IMR-90 (cell line): ENCODE results near the gene RIN1. TPM values are rescaled to one million over a fixed set of nuclear protein-coding genes. Genes with fewer than 3 reads are reported as not detected.

ENCODE experiments used
- ATAC-seq: fragments of 200-7000 bp; cut with Tn5 transposase; 2 replicates; pipeline ENCODE4 v1.9.1; 2020; ENCODE audit warnings: low read depth, mild to moderate bottlenecking, moderate library complexity
- BruUV-seq: library from RNA; stranded (reverse); fragments of 400-500 nt; replicated peaks from 2 replicates; lab custom pipeline; 2021; lab: Mats Ljungman, UMichigan
- CTCF ChIA-PET: fragments of 300-600 bp; formaldehyde crosslinking; extraction: SDS; loops from one replicate; lab custom pipeline; 2021; ENCODE audit warnings: antibody characterized with exemption; lab: Yijun Ruan, JAX
- POLR2A ChIA-PET: fragments of 300-600 bp; sonication (Branson Sonifier 250); formaldehyde crosslinking; loops from one replicate; lab custom pipeline; 2022; ENCODE audit warnings: antibody characterized with exemption; ENCODE audit not compliant: unreplicated experiment; lab: Charles Lee
- DNase-seq: peaks from one replicate; pipeline ENCODE4 v3.0.0; 2013
- H2AFZ ChIP-seq: replicated peaks from 2 replicates; pipeline ENCODE3; 2013; ENCODE audit warnings: low read length, mild to moderate bottlenecking; ENCODE audit not compliant: poor library complexity
- H2AK5ac ChIP-seq: 2 replicates; pipeline ENCODE4 v1.6.1; 2013; ENCODE audit warnings: low read depth, low read length, inconsistent platforms
- H2AK9ac ChIP-seq: replicated peaks from 2 replicates; pipeline ENCODE3; 2013; ENCODE audit warnings: mild to moderate bottlenecking, low read depth, low read length, moderate library complexity; ENCODE audit not compliant: poor library complexity
- H2BK120ac ChIP-seq: 2 replicates; pipeline ENCODE4 v1.6.1; 2013; ENCODE audit warnings: low read depth, low read length, inconsistent platforms
- H2BK15ac ChIP-seq: 3 replicates; pipeline ENCODE4 v1.6.1; 2013; ENCODE audit warnings: low read depth, low read length, inconsistent platforms
- H2BK20ac ChIP-seq: 2 replicates; pipeline ENCODE4 v1.6.1; 2013; ENCODE audit warnings: low read depth, mild to moderate bottlenecking, inconsistent platforms, low read length, moderate library complexity
- H2BK5ac ChIP-seq: 2 replicates; pipeline ENCODE4 v1.6.1; 2013; ENCODE audit warnings: mild to moderate bottlenecking, low read depth, low read length, inconsistent platforms; ENCODE audit not compliant: poor library complexity, severe bottlenecking
- H3K14ac ChIP-seq: replicated peaks from 2 replicates; pipeline ENCODE4 v1.6.1; 2013; ENCODE audit warnings: low read depth, low read length, inconsistent platforms
- H3K18ac ChIP-seq: 2 replicates; pipeline ENCODE4 v1.6.1; 2013; ENCODE audit warnings: low read depth, low read length, control low read depth
- H3K23ac ChIP-seq: 2 replicates; pipeline ENCODE4 v1.6.1; 2013; ENCODE audit warnings: low read depth, low read length, inconsistent platforms
- H3K27ac ChIP-seq: 2 replicates; pipeline ENCODE4 v1.5.1; 2013; ENCODE audit warnings: mild to moderate bottlenecking, control low read depth, low read length; ENCODE audit not compliant: insufficient read depth
- H3K27me3 ChIP-seq: 2 replicates; pipeline ENCODE4 v1.6.1; 2013; ENCODE audit warnings: low read length; ENCODE audit not compliant: control insufficient read depth, insufficient read depth
- H3K36me3 ChIP-seq: 2 replicates; pipeline ENCODE4 v1.6.1; 2013; ENCODE audit warnings: low read length, mixed read lengths; ENCODE audit not compliant: control insufficient read depth, insufficient read depth
- H3K4ac ChIP-seq: 2 replicates; pipeline ENCODE4 v1.6.1; 2013; ENCODE audit warnings: low read depth, low read length, inconsistent platforms
- H3K4me1 ChIP-seq: 2 replicates; pipeline ENCODE4 v1.6.1; 2013; ENCODE audit warnings: low read length, mixed read lengths; ENCODE audit not compliant: control insufficient read depth, insufficient read depth
- H3K4me2 ChIP-seq: 2 replicates; pipeline ENCODE4 v1.6.1; 2013; ENCODE audit warnings: low read depth, mild to moderate bottlenecking, control low read depth, low read length, moderate library complexity
- H3K4me3 ChIP-seq: 2 replicates; pipeline ENCODE4 v1.5.1; 2013; ENCODE audit warnings: low read depth, mild to moderate bottlenecking, control low read depth, low read length, moderate library complexity; ENCODE audit not compliant: insufficient read depth
- H3K56ac ChIP-seq: 2 replicates; pipeline ENCODE4 v1.6.1; 2013; ENCODE audit warnings: low read length, inconsistent platforms; ENCODE audit not compliant: insufficient read depth; ENCODE audit errors: extremely low read depth
- H3K79me1 ChIP-seq, 2 experiments: 2 replicates each; pipeline ENCODE4 v1.6.1; 2013; ENCODE audit warnings: low read length in 2 of 2, inconsistent platforms in 1 of 2, low read depth in 1 of 2
- H3K9ac ChIP-seq: 2 replicates; pipeline ENCODE4 v1.6.1; 2013; ENCODE audit warnings: low read depth, low read length, control low read depth
- H3K9me1 ChIP-seq: 2 replicates; pipeline ENCODE4 v1.6.1; 2013; ENCODE audit warnings: low read length, inconsistent platforms; ENCODE audit not compliant: insufficient read depth
- H3K9me3 ChIP-seq: 2 replicates; pipeline ENCODE4 v1.6.1; 2013; ENCODE audit warnings: low read length; ENCODE audit not compliant: control insufficient read depth, insufficient read depth
- H4K20me1 ChIP-seq: 2 replicates; pipeline ENCODE4 v1.6.1; 2013; ENCODE audit warnings: low read length, inconsistent platforms; ENCODE audit not compliant: insufficient read depth
- H4K5ac ChIP-seq: 2 replicates; pipeline ENCODE4 v1.6.1; 2013; ENCODE audit warnings: mild to moderate bottlenecking, low read depth, low read length, control low read depth
- H4K8ac ChIP-seq, 2 experiments: 2 replicates each; pipeline ENCODE4 v1.6.1; 2013; ENCODE audit warnings: low read depth in 2 of 2, low read length in 2 of 2, control low read depth in 1 of 2, inconsistent platforms in 1 of 2
- H4K91ac ChIP-seq: 2 replicates; pipeline ENCODE4 v1.6.1; 2013; ENCODE audit warnings: low read depth, low read length, inconsistent platforms; ENCODE audit not compliant: insufficient read depth
- BHLHE40 ChIP-seq: fragments of 150-350 bp; IDR thresholded peaks from 2 replicates; pipeline ENCODE4 v1.6.1; 2016; ENCODE audit warnings: mild to moderate bottlenecking, low read depth, low read length
- MAFK ChIP-seq: IDR thresholded peaks from 2 replicates; pipeline ENCODE4 v1.6.1; 2012; ENCODE audit warnings: low read depth, low read length, improper control_type of control experiment
- MXI1 ChIP-seq: IDR thresholded peaks from 2 replicates; pipeline ENCODE4 v1.6.1; 2012; ENCODE audit warnings: low read depth, mild to moderate bottlenecking, low read length, moderate library complexity, borderline replicate concordance
- NFE2L2 ChIP-seq: fragments of 150-350 bp; IDR thresholded peaks from 2 replicates; pipeline ENCODE4 v1.6.1; 2016; ENCODE audit warnings: low read depth, mild to moderate bottlenecking, low read length
- RAD21 ChIP-seq: IDR thresholded peaks from 2 replicates; pipeline ENCODE4 v1.6.1; 2012; ENCODE audit warnings: low read length, improper control_type of control experiment
- RCOR1 ChIP-seq: IDR thresholded peaks from 2 replicates; pipeline ENCODE4 v1.6.1; 2012; ENCODE audit warnings: mild to moderate bottlenecking, low read length, improper control_type of control experiment; ENCODE audit not compliant: insufficient replicate concordance
- RFX5 ChIP-seq: IDR thresholded peaks from 2 replicates; pipeline ENCODE4 v1.8.0; 2012; ENCODE audit warnings: low read depth, mild to moderate bottlenecking, low read length, moderate library complexity
- WGBS, 2 experiments: methylation state at CpG; one replicate each; pipeline versions ENCODE4 v1.1.5 to v1.1.7; 2013; ENCODE audit warnings: missing lambda C conversion rate in 2 of 2; ENCODE audit not compliant: insufficient read length in 1 of 2; ENCODE audit errors: extremely low coverage in 2 of 2; 5-methylcytosine and 5-hydroxymethylcytosine counted together
- dilution Hi-C: fragments of 300-500 bp; cut with HindIII; formaldehyde crosslinking; loops from one replicate; pipeline ENCODE4 v1.14.3; 2018; ENCODE audit warnings: low sequenced_read_pairs; ENCODE audit not compliant: unreplicated experiment
- in situ Hi-C: fragments of 300-500 bp; cut with MboI; formaldehyde crosslinking; loops from 3 replicates; pipeline ENCODE4 v1.14.3; 2019; ENCODE audit warnings: low sequenced_read_pairs, inconsistent platforms, mixed read lengths
- intact Hi-C: fragments of 100-400 bp; cut with micrococcal nuclease; formaldehyde crosslinking; loops from 2 replicates; pipeline ENCODE4 v1.10.0; 2022
- polyA plus RNA-seq, 3 experiments: library from polyadenylated mRNA; depleted of rRNA; stranded (reverse); fragments of >200 nt; gene quantifications; 2 replicates each; pipeline ENCODE4 v1.2.3, GENCODE V29; 2012; ENCODE audit warnings: low replicate concordance in 1 of 3
- total RNA-seq: library from RNA; depleted of rRNA; stranded (reverse); fragments of >200 nt; gene quantifications from 2 replicates; pipeline ENCODE4 v1.2.3, GENCODE V29; 2012
- TF ChIP-seq, protein P1 (sequence below): fragments of 150-350 bp; IDR thresholded peaks from 2 replicates; pipeline ENCODE4 v1.6.1; 2016; ENCODE audit warnings: low read depth, mild to moderate bottlenecking, low read length, moderate library complexity, borderline replicate concordance

Gene RIN1
- total and polyA plus RNA-seq, 2 of the 4 experiments (the other 2 are of a cell fraction), result 9.9 to 20.8 TPM

DNA sequence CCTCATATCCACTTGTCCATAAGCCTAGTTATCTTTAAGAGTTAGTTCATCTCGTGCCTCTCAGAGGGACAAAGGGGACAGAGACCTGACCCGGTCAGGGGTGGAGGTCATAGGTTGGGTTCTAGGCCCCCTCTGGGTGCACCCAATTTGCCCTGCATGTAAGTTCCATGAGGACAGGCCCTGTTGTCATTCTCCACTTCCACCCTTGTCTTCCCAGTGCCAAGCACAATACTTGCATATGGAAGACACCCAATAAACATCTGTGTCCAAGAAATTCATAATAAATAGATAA, 46.0 kb downstream of the RIN1 start:
- Histone ChIP-seq H3K4me3 (no peak overlapping the region), H2BK5ac (no peak overlapping the region), H3K36me3 (peaks cover 7% of the 10 kb centered on the region; the same call in 1 of the 2 replicates), H2BK15ac (no peak overlapping the region), H3K56ac (no peak overlapping the region), H3K14ac (no peak overlapping the region; the same call in 1 of the 2 replicates), H3K4ac (no peak overlapping the region), H2AFZ (no peak overlapping the region), H3K27me3 (peaks cover 31% of the 10 kb centered on the region), H2AK5ac (no peak overlapping the region), H4K5ac (no peak overlapping the region), H3K9ac (no peak overlapping the region), H3K27ac (no peak overlapping the region), H2AK9ac (no peak overlapping the region), H3K9me1 (peaks cover 17% of the 10 kb centered on the region), H3K18ac (no peak overlapping the region), H3K9me3 (no peaks in the 10 kb centered on the region), H4K8ac (no peak overlapping the region), H2BK20ac (no peak overlapping the region), H3K79me1 (peaks cover 15 to 33% of the 10 kb centered on the region in 2 experiments; a peak in 3 of 4 replicates), H4K20me1 (peaks cover 15% of the 10 kb centered on the region), H3K4me2 (no peak overlapping the region), H4K91ac (no peak overlapping the region), H3K23ac (no peak overlapping the region), H2BK120ac (no peak overlapping the region), H3K4me1 (peaks cover 11% of the 10 kb centered on the region)
- DNase-seq (no peak), ATAC-seq (no peak)
- no TSS peak for BruUV-seq
- no peak for TF ChIP-seq NFE2L2
- no peak for TF ChIP-seq BHLHE40
- no peak for TF ChIP-seq RFX5
- no peak for TF ChIP-seq RAD21
- TF ChIP-seq, protein P1, sequence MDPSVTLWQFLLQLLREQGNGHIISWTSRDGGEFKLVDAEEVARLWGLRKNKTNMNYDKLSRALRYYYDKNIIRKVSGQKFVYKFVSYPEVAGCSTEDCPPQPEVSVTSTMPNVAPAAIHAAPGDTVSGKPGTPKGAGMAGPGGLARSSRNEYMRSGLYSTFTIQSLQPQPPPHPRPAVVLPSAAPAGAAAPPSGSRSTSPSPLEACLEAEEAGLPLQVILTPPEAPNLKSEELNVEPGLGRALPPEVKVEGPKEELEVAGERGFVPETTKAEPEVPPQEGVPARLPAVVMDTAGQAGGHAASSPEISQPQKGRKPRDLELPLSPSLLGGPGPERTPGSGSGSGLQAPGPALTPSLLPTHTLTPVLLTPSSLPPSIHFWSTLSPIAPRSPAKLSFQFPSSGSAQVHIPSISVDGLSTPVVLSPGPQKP, result no peak
- TF ChIP-seq MAFK, result no peak
- TF ChIP-seq RCOR1, result no peak
- TF ChIP-seq MXI1, result no peak
- intact Hi-C loops, result no loop called here
- dilution Hi-C loops, result no loop called here
- no CpG with 5 or more reads among the region's 2 CpGs for WGBS, 2 experiments
- CTCF ChIA-PET, result no interaction called here
- in situ Hi-C loops, result no loop called here
- POLR2A ChIA-PET, result no interaction called here
